ENCODE results near the gene TMEM186.

Gene TMEM186

DNA sequence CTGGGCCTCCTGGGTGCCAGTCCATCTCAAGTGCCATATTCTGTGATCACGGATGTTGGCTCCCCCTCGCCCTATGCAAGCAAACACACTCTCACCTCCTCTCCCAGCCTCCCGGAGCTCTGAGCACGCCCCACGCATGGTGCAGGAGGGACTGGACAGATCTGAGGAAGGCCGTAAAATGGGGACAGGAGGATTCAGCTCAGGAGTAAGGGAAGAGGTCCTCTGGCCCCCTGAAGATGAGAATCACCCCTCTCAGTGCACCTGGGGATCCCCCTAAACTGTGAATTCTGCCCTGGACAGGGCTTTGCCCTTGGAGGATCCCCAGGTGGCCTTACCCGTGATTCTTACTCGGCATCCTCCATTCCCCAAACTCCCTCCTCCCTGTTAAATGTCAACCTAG, 15.6 kb downstream of the TMEM186 start:
- ATAC-seq: no peak
- TF ChIP-seq ARNTL (CRISPR knock-in tag; IDR thresholded peaks at IDR 0.05; ENCODE audit: borderline replicate concordance, low read depth) (no peak), BACH2 (CRISPR knock-in tag; IDR thresholded peaks at IDR 0.05; ENCODE audit: borderline replicate concordance) (no peak), ZFP3 (CRISPR knock-in tag; IDR thresholded peaks at IDR 0.05) (no peak), OSR1 (CRISPR knock-in tag; IDR thresholded peaks at IDR 0.05) (no peak), SNAI2 (CRISPR knock-in tag; IDR thresholded peaks at IDR 0.05) (no peak), RARB (CRISPR knock-in tag; IDR thresholded peaks at IDR 0.05) (no peak), TOX (CRISPR knock-in tag; IDR thresholded peaks at IDR 0.05; ENCODE audit: borderline replicate concordance) (no peak), ZNF565 (CRISPR knock-in tag; conservative IDR thresholded peaks at IDR 0.05; ENCODE audit: low read depth) (no peak), ZFP30 (CRISPR knock-in tag; IDR thresholded peaks at IDR 0.05) (no peak), PPARA (CRISPR knock-in tag; IDR thresholded peaks at IDR 0.05; ENCODE audit: borderline replicate concordance) (no peak), ZC3H10 (CRISPR knock-in tag; IDR thresholded peaks at IDR 0.05) (no peak), ESRRG (CRISPR knock-in tag; IDR thresholded peaks at IDR 0.05) (no peak), CSDC2 (CRISPR knock-in tag; IDR thresholded peaks at IDR 0.05) (no peak), ISL1 (CRISPR knock-in tag; IDR thresholded peaks at IDR 0.05) (no peak)
- TF ChIP-seq, protein P1, sequence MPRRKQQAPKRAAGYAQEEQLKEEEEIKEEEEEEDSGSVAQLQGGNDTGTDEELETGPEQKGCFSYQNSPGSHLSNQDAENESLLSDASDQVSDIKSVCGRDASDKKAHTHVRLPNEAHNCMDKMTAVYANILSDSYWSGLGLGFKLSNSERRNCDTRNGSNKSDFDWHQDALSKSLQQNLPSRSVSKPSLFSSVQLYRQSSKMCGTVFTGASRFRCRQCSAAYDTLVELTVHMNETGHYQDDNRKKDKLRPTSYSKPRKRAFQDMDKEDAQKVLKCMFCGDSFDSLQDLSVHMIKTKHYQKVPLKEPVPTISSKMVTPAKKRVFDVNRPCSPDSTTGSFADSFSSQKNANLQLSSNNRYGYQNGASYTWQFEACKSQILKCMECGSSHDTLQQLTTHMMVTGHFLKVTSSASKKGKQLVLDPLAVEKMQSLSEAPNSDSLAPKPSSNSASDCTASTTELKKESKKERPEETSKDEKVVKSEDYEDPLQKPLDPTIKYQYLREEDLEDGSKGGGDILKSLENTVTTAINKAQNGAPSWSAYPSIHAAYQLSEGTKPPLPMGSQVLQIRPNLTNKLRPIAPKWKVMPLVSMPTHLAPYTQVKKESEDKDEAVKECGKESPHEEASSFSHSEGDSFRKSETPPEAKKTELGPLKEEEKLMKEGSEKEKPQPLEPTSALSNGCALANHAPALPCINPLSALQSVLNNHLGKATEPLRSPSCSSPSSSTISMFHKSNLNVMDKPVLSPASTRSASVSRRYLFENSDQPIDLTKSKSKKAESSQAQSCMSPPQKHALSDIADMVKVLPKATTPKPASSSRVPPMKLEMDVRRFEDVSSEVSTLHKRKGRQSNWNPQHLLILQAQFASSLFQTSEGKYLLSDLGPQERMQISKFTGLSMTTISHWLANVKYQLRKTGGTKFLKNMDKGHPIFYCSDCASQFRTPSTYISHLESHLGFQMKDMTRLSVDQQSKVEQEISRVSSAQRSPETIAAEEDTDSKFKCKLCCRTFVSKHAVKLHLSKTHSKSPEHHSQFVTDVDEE (CRISPR knock-in tag; IDR thresholded peaks at IDR 0.05): no peak
- TF ChIP-seq, protein P2, sequence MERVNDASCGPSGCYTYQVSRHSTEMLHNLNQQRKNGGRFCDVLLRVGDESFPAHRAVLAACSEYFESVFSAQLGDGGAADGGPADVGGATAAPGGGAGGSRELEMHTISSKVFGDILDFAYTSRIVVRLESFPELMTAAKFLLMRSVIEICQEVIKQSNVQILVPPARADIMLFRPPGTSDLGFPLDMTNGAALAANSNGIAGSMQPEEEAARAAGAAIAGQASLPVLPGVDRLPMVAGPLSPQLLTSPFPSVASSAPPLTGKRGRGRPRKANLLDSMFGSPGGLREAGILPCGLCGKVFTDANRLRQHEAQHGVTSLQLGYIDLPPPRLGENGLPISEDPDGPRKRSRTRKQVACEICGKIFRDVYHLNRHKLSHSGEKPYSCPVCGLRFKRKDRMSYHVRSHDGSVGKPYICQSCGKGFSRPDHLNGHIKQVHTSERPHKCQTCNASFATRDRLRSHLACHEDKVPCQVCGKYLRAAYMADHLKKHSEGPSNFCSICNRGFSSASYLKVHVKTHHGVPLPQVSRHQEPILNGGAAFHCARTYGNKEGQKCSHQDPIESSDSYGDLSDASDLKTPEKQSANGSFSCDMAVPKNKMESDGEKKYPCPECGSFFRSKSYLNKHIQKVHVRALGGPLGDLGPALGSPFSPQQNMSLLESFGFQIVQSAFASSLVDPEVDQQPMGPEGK (CRISPR knock-in tag; IDR thresholded peaks at IDR 0.05; ENCODE audit: borderline replicate concordance): no peak
- TF ChIP-seq, protein P3, sequence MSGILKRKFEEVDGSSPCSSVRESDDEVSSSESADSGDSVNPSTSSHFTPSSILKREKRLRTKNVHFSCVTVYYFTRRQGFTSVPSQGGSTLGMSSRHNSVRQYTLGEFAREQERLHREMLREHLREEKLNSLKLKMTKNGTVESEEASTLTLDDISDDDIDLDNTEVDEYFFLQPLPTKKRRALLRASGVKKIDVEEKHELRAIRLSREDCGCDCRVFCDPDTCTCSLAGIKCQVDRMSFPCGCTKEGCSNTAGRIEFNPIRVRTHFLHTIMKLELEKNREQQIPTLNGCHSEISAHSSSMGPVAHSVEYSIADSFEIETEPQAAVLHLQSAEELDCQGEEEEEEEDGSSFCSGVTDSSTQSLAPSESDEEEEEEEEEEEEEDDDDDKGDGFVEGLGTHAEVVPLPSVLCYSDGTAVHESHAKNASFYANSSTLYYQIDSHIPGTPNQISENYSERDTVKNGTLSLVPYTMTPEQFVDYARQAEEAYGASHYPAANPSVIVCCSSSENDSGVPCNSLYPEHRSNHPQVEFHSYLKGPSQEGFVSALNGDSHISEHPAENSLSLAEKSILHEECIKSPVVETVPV (CRISPR knock-in tag; IDR thresholded peaks at IDR 0.05): no peak

DNA sequence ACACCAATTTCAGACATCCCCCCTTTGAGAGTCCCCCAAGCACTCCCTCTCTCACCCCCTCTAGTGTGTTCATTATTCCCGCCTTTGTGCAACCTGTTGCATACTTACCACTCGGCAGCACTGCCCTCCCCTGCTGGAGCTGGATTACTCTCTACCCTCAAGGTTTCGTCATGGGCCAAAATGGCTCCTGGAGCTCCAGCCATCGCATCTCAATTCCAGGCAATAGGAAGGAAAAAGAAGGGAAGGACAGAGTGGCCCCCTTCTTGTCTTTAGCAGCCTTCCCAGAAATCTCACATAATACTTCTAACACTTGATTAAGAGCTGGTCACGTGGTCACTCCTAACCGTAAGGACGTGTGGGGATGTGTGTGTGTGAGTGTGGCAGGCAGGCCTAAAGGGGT, 20.2 kb downstream of the TMEM186 start:
- ATAC-seq: no peak
- no peak for TF ChIP-seq OSR1 (CRISPR knock-in tag; IDR thresholded peaks at IDR 0.05)
- no peak for TF ChIP-seq ZC3H10 (CRISPR knock-in tag; IDR thresholded peaks at IDR 0.05)
- TF ChIP-seq ISL1 (CRISPR knock-in tag; IDR thresholded peaks at IDR 0.05): no peak
- TF ChIP-seq, protein P4, sequence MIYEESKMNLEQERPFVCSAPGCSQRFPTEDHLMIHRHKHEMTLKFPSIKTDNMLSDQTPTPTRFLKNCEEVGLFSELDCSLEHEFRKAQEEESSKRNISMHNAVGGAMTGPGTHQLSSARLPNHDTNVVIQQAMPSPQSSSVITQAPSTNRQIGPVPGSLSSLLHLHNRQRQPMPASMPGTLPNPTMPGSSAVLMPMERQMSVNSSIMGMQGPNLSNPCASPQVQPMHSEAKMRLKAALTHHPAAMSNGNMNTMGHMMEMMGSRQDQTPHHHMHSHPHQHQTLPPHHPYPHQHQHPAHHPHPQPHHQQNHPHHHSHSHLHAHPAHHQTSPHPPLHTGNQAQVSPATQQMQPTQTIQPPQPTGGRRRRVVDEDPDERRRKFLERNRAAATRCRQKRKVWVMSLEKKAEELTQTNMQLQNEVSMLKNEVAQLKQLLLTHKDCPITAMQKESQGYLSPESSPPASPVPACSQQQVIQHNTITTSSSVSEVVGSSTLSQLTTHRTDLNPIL (CRISPR knock-in tag; IDR thresholded peaks at IDR 0.05; ENCODE audit: low read depth): no peak

DNA sequence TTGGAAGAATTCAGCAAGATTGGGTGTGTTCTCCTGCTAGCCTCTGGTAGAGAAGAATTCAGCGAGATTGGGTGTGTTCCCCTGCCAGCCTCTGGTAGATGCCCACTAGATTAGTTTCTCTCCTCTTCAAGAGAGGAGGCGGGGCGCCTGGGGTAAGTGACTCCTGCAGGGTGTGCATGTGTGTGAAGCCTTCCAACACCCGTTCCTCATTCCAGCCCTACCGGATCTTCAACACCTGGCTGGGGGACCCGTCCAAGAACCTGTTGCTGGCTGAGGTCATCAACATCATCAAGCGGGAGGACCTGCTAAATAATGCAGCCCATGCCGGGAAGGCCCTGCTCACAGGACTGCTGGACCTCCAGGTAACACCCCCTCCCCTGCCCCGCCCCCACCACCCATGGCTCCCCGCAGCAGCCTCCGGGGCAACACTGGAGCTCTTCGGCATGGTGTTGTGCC, 21.3 kb downstream of the TMEM186 start:
- no peak for ATAC-seq
- TF ChIP-seq ZNF8 (CRISPR knock-in tag; IDR thresholded peaks at IDR 0.05) (no peak), ZFP30 (CRISPR knock-in tag; IDR thresholded peaks at IDR 0.05) (no peak), ISL1 (CRISPR knock-in tag; IDR thresholded peaks at IDR 0.05) (no peak), BACH2 (CRISPR knock-in tag; IDR thresholded peaks at IDR 0.05; ENCODE audit: borderline replicate concordance) (no peak), ZNF565 (CRISPR knock-in tag; conservative IDR thresholded peaks at IDR 0.05; ENCODE audit: low read depth) (no peak), GLIS3 (CRISPR knock-in tag; IDR thresholded peaks at IDR 0.05) (no peak), ARNTL (CRISPR knock-in tag; IDR thresholded peaks at IDR 0.05; ENCODE audit: borderline replicate concordance, low read depth) (no peak), SNAI2 (CRISPR knock-in tag; IDR thresholded peaks at IDR 0.05) (no peak), RARB (CRISPR knock-in tag; IDR thresholded peaks at IDR 0.05) (no peak), ZC3H10 (CRISPR knock-in tag; IDR thresholded peaks at IDR 0.05) (no peak), ZFP3 (CRISPR knock-in tag; IDR thresholded peaks at IDR 0.05) (no peak)
- TF ChIP-seq, protein P2 (CRISPR knock-in tag; IDR thresholded peaks at IDR 0.05; ENCODE audit: borderline replicate concordance): no peak
- TF ChIP-seq, protein P1 (CRISPR knock-in tag; IDR thresholded peaks at IDR 0.05): no peak
- TF ChIP-seq, protein P3 (CRISPR knock-in tag; IDR thresholded peaks at IDR 0.05): no peak

Data from SK-N-SH treated with all-trans-retinoic acid at 6 μM for 48 hours (cell line).